Measurements from ENCODE around the gene FBP2. TPM values are rescaled to one million over a fixed set of nuclear protein-coding genes. Genes with fewer than 3 reads are reported as not detected.

FBP2 gene
- total RNA-seq, 1 experiment from 2014 or later = not detected

- no peak for TF ChIP-seq ZSCAN18 (CRISPR knock-in tag; IDR thresholded peaks at IDR 0.05)
- TF ChIP-seq ATF3 (CRISPR knock-in tag; conservative IDR thresholded peaks at IDR 0.05) = no peak
- TF ChIP-seq ZNF512 (CRISPR knock-in tag; IDR thresholded peaks at IDR 0.05; ENCODE audit: borderline replicate concordance) = no peak
- TF ChIP-seq ZNF425 (CRISPR knock-in tag; conservative IDR thresholded peaks at IDR 0.05) = no peak
- TF ChIP-seq ZMAT4 (CRISPR knock-in tag; IDR thresholded peaks at IDR 0.05) = no peak
- TF ChIP-seq E2F1 (CRISPR knock-in tag; IDR thresholded peaks at IDR 0.05) = no peak
- TF ChIP-seq HMGA2 (CRISPR knock-in tag; IDR thresholded peaks at IDR 0.05) = no peak
- TF ChIP-seq SP1 (CRISPR knock-in tag; conservative IDR thresholded peaks at IDR 0.05) = no peak
- TF ChIP-seq ARID4B (CRISPR knock-in tag; IDR thresholded peaks at IDR 0.05; ENCODE audit: borderline replicate concordance) = no peak
- TF ChIP-seq RORB (CRISPR knock-in tag; IDR thresholded peaks at IDR 0.05) = no peak
These were observed 36.2 kb downstream of the FBP2 start (continued) for GRCh38 chr9:94557376-94557775.

- DNase-seq (ENCODE audit: low spot score) (peak; percentile 78), ATAC-seq (peak; percentile 94)
- Mint-ChIP-seq H3K27ac (no peak within 1 kb of the TSS), H3K27me3 (ENCODE audit: low read depth) (peaks cover 3% of the 10 kb centered on the region; the same call in 1 of the 2 replicates), H3K36me3 (peaks cover 21% of the 10 kb centered on the region), H3K9me3 (peaks cover 19% of the 10 kb centered on the region), H3K4me3 (no peak within 1 kb of the TSS), H3K4me1 (peaks cover 15% of the 10 kb centered on the region)
- ChIA-PET CTCF (interaction anchor here (0.6 to 3.0 kb wide), 26 partner anchors 15 to 613 kb away, joined by 3 to 25 read pairs (median 4); no protein-coding TSS in a partner anchor), POLR2A (interaction anchor here (0.8 to 1.2 kb wide), 2 partner anchors 68 to 126 kb away, joined by 3 to 5 read pairs; no protein-coding TSS in a partner anchor)
- TF ChIP-seq CREM (CRISPR knock-in tag; IDR thresholded peaks at IDR 0.05) (0 out of 2 replicates have a peak, but pooled peaks have one; percentile 38), GABPB1 (CRISPR knock-in tag; IDR thresholded peaks at IDR 0.05) (peak; percentile 12; the same call in 1 of the 2 replicates), ZNF232 (CRISPR knock-in tag; IDR thresholded peaks at IDR 0.05) (0 out of 2 replicates have a peak, but pooled peaks have one; percentile 18), FOXP1 (CRISPR knock-in tag; IDR thresholded peaks at IDR 0.05; ENCODE audit: borderline replicate concordance) (peak; percentile 49; the same call in 1 of the 2 replicates), FOXP4 (CRISPR knock-in tag; IDR thresholded peaks at IDR 0.05) (peak; percentile 30; the same call in 1 of the 2 replicates), ATF6 (CRISPR knock-in tag; IDR thresholded peaks at IDR 0.05) (no peak)
These were observed 38.9 kb downstream of the FBP2 start, which contains the start of gene PCAT7 for GRCh38 chr9:94554439-94555331. TSS of gene PCAT7 (plus strand) at chr9:94555083.

Measured in WTC11 (cell line).